AG04450 (cell line): ENCODE results near the gene RC3H1. TPM values are rescaled to one million over a fixed set of nuclear protein-coding genes. Genes with fewer than 3 reads are reported as not detected.

Source experiments
- CTCF ChIA-PET: fragments of 300-600, 350-600 bp; formaldehyde crosslinking; extraction: SDS; loops from one replicate; lab custom pipeline; 2022; ENCODE audit warnings: antibody characterized with exemption, inconsistent platforms; lab: Charles Lee
- POLR2A ChIA-PET: fragments of 350-600 bp; formaldehyde crosslinking; extraction: SDS; loops from one replicate; lab custom pipeline; 2021; ENCODE audit warnings: antibody characterized with exemption, inconsistent platforms; lab: Yijun Ruan, JAX
- DNase-seq: peaks from one replicate; pipeline ENCODE4 v3.0.0-alpha.2; 2011; ENCODE audit warnings: low read depth, low spot score
- H3K27ac ChIP-seq: one replicate; pipeline ENCODE4 v1.5.1; 2012; ENCODE audit warnings: low read depth, low read length, control low read depth
- H3K27me3 ChIP-seq: one replicate; pipeline ENCODE4 v1.6.0; 2012; ENCODE audit warnings: low read length; ENCODE audit not compliant: control insufficient read depth, insufficient read depth
- H3K4me3 ChIP-seq: 2 replicates; pipeline ENCODE4 v1.5.1; 2011; ENCODE audit warnings: mild to moderate bottlenecking, low read depth, low read length, control low read depth
- H3K9me3 ChIP-seq: 2 replicates; pipeline ENCODE4 v1.5.1; 2012; ENCODE audit warnings: low read length; ENCODE audit not compliant: control insufficient read depth, insufficient read depth
- CTCF ChIP-seq: IDR thresholded peaks from 2 replicates; pipeline ENCODE4 v1.5.1; 2011; ENCODE audit warnings: low read depth, low read length, control low read depth, inconsistent platforms
- polyA minus RNA-seq: library from RNA; depleted of rRNA, polyadenylated mRNA; stranded (reverse); fragments of >200 nt; gene quantifications from 2 replicates; pipeline ENCODE4 v1.2.3, GENCODE V29; 2011; rRNA and poly(A)+ RNA removed
- polyA plus RNA-seq: library from polyadenylated mRNA; depleted of rRNA; stranded (reverse); fragments of >200 nt; gene quantifications from 2 replicates; pipeline ENCODE4 v1.2.3, GENCODE V29; 2011; rRNA removed

Gene RC3H1
- 13.3 and 13.9 TPM in 2 replicates for polyA plus RNA-seq
- 66.2 and 75.4 TPM in 2 replicates for polyA minus RNA-seq

- Histone ChIP-seq H3K27me3 (no peaks in the 10 kb centered on the region), H3K27ac (peak within 1 kb of the TSS; percentile 58), H3K4me3 (peak within 1 kb of the TSS; percentile 92), H3K9me3 (no peaks in the 10 kb centered on the region; the same call in 1 of the 2 replicates)
- ChIA-PET POLR2A (interaction anchor here (0.6 to 1.7 kb wide), 8 partner anchors 10 to 154 kb away, joined by 3 to 8 read pairs (median 4); partner anchors contain the start of genes GAS5 and ZBTB37), CTCF (no interaction called here)
- no peak for DNase-seq
- no peak for TF ChIP-seq CTCF
These were observed at the start of gene RC3H1 for GRCh38 chr1:174022080-174022975. Gene RC3H1, minus strand, starts transcription at chr1:174022357. Its CDS starts 29,372 bp downstream, at chr1:173992985.

- ChIA-PET CTCF (no interaction called here), POLR2A (no interaction called here)
- TF ChIP-seq CTCF = no peak
- no peak for DNase-seq
- Histone ChIP-seq H3K9me3 (no peaks in the 10 kb centered on the region), H3K27me3 (no peaks in the 10 kb centered on the region), H3K27ac (no peak overlapping the region), H3K4me3 (no peak overlapping the region)
These were observed 48.5 kb upstream of the RC3H1 start for GRCh38 chr1:174070614-174071013.

GRCh38 chr1:174068000-174068399 is 45.8 kb upstream of the RC3H1 start:
- Histone ChIP-seq H3K9me3 (no peaks in the 10 kb centered on the region), H3K27me3 (no peaks in the 10 kb centered on the region), H3K4me3 (no peak overlapping the region), H3K27ac (no peak overlapping the region)
- ChIA-PET POLR2A (no interaction called here), CTCF (interaction anchor here (0.9 kb wide), 1 partner anchor 178 kb away, joined by 6 read pairs; no protein-coding TSS in a partner anchor)
- no peak for TF ChIP-seq CTCF
- no peak for DNase-seq

- ChIA-PET CTCF (no interaction called here), POLR2A (interaction anchor here (0.6 kb wide), 1 partner anchor 338 kb away, joined by 5 read pairs; no protein-coding TSS in a partner anchor)
- Histone ChIP-seq H3K27ac (no peak overlapping the region), H3K27me3 (no peaks in the 10 kb centered on the region), H3K4me3 (no peak overlapping the region), H3K9me3 (peaks cover 5% of the 10 kb centered on the region; the same call in 1 of the 2 replicates)
- no peak for DNase-seq
- no peak for TF ChIP-seq CTCF
These were observed 37.9 kb upstream of the RC3H1 start for GRCh38 chr1:174060090-174060489.
